GM19463 (cell line): Measurements from ENCODE around the gene PDXDC1.
"Not testable (repeated sequence)": the region's sequence is repeated elsewhere in the genome, so short reads cannot be mapped to it uniquely, and the experiment has no call there.

Experiments used
- ATAC-seq: cut with Tn5 transposase; IDR thresholded peaks from one replicate; pipeline ENCODE4 v1.9.1; 2021; ENCODE audit warnings: mild to moderate bottlenecking, moderate library complexity; ENCODE audit not compliant: unreplicated experiment

PDXDC1 gene

DNA sequence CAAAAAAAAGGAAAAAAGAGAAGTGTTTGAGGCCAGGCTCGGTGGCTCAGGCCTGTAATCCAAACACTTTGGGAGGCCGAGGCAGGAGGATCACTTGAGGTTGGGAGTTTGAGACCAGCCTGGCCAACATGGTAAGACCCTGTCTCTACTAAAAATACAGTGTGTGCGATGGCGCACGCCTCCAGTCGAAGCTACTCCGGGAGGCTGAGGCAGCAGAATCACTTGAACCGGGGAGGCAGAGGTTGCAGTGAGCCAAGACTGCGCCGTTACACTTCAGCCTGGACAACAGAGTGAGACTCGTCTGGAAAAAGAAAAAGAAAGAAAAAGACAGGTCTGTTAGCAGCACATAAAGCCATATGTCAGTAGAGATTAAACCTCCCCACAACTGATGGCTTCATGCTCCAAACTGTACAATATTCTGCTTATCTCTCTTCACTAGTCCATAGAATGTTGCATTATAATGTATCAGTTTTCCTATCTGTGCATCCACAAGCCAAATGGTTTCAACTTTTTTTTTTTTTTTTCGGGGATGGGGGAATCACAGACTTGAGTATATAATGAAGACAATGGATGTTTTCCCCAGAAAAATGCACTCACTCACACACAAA lies 3.1 kb upstream of the PDXDC1 start:
- ATAC-seq: not testable (repeated sequence)

- not testable (repeated sequence) for ATAC-seq
These were observed 972 bp upstream of the PDXDC1 start for GRCh38 chr16:14973785-14974322.

GRCh38 chr16:14974331-14974655 lies 533 bp upstream of the PDXDC1 start:
- ATAC-seq: not testable (repeated sequence)

DNA sequence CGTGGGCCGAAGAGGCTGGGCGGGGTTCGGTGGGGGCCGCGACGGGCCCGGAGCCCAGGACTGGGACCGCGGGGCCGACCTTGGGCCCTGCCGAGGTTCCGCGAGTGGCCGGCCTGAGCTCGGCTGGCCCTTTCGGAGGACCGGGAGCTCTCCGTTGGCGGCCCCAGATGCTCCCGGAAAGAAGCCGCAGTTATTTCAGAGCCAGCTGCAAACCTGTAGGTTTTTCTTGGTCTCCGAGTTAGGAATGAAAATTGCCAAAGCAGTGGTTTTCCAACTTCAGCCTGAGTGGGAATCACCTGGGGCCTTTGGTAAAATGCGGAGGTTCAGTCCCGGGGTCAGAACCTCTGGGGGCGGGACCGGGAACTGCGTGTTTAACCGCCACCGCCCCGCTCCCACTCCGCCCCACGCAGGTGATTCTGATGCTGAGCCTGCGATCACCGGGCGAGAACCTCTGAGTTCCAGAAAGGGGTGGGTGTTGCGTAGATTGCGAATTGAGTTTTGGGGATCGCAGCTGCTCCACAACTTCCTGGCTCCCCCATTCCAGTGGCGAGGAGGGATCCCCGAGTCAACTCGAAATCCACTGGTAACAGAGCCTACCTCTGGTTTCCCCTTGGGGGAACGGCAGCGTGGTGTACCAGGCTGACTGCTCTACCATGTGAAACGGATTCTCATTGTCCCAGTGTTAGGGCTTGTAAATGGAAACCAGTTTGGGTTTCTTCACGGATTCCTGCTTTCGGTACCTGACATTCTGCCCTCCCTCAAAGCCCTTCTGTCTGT lies 780 bp downstream of the PDXDC1 start:
- ATAC-seq: peak; percentile 8

- ATAC-seq: not testable (repeated sequence)
These were observed 2.3 kb downstream of the PDXDC1 start for GRCh38 chr16:14976971-14977736.

GRCh38 chr16:14978281-14978680 lies 3.5 kb downstream of the PDXDC1 start:
- ATAC-seq: not testable (repeated sequence)

DNA sequence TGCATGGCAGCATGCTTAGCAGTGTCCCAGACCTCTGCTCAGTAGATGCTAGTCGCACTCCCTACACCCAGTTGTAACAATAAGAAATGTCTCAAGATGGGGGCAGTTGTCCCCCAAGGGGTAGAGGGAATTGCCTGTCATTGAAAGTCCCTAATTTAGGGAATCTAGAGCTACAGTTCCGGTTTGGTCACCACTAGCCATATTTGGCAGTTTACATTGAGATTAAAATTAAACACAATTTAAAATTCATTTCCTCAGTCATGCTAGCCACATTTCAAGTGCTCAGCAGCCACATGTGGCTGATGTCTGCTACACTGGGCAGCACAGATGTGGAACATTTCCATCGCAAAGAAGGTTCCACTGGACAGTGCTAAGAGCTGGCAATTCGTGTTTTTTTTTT lies 4.1 kb downstream of the PDXDC1 start:
- ATAC-seq: not testable (repeated sequence)

GRCh38 chr16:14981234-14981633 lies 6.4 kb downstream of the PDXDC1 start:
- ATAC-seq: not testable (repeated sequence)

DNA sequence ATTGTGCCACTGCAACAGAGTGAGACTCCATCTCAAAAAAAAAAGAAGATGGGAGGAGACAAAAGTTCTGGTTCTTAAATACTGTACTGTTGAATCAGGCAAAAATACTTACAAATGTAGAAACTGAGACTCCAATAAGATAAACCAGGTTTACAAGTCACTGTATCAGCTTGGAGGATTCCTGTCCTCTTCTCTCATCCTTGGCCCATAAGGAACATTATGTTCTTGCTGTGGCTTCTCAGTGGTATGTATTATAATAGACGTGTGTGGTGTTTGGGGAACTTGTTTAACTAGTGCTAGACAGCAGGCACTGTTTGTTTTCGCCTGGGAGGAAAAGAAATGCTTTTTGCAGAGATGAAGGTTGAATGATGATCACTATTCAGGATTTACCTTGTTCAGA lies 7.7 kb downstream of the PDXDC1 start:
- not testable (repeated sequence) for ATAC-seq

DNA sequence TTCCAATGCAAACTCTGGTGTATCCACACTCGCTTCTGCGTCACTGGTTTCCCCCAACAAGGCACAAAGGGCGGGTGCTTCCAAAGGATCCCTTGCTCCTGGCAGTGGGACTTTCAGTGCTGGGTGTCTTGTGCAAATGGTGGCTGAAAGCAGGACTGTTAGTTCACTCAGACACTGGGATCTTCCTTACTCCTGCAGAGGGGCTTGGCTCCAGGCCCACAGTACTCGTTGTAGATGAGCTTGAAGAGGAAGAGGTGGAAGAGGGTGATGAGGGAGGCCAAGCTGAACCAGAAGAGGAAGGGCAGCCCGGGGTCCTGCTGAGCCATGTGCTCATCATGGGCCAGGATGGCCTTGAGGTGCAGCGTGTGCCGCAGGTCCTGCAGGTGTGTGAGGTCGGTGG lies 13.3 kb downstream of the PDXDC1 start:
- ATAC-seq: not testable (repeated sequence)

DNA sequence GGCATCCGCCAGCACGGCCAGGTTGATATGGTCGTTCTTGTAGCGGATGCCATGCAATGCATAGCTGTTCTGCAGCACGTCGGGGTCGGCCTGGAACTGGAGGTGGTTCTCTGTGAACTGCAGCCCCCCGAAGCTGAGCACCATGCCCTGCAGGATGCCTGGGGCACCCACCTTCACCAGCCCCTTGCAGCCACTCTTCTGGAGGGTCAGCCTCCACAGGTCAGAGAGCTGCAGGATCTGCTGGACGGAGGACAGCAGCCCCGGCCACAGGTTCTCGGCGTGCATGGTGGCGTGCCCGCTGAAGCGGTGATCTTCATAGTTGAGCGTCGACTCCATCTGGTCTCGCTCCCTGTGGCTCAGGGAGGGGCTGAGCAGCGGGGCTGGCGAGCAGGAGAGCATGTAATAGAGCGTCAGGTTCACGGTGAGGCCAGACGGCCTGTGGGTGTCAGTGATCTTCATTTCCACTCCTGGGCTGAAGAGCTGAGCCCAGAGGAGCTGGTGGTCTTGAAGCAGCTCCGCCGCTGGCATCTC lies 13.9 kb downstream of the PDXDC1 start:
- ATAC-seq: not testable (repeated sequence)

- not testable (repeated sequence) for ATAC-seq
These were observed 14.8 kb downstream of the PDXDC1 start for GRCh38 chr16:14989291-14990281.

DNA sequence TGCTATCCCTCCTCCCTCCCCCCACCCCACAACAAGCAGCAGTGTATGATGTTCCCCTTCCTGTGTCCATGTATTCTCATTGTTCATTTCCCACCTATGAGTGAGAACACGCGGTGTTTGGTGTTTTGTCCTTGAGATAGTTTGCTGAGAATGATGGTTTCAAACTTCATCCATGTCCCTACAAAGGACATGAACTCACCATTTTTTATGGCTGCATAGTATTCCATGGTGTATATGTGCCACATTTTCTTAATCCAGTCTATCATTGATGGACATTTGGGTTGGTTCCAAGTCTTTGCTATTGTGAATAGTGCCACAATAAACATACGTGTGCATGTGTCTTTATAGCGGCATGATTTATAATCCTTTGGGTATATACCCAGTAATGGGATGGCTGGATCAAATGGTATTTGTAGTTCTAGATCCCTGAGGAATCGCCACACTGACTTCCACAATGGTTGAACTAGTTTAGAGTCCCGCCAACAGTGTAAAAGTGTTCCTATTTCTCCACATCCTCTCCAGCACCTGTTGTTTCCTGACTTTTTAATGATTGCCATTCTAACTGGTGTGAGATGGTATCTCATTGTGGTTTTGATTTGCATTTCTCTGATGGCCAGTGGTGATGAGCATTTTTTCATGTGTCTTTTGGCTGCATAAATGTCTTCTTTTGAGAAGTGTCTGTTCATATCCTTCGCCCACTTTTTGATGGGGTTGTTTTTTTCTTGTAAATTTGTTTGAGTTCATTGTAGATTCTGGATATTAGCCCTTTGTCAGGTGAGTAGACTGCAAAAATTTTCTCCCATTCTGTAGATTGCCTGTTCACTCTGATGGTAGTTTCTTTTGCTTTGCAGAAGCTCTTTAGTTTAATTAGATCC lies 18.7 kb downstream of the PDXDC1 start:
- ATAC-seq: not testable (repeated sequence)

GRCh38 chr16:14996702-14997101 lies 21.9 kb downstream of the PDXDC1 start:
- ATAC-seq: not testable (repeated sequence)

DNA sequence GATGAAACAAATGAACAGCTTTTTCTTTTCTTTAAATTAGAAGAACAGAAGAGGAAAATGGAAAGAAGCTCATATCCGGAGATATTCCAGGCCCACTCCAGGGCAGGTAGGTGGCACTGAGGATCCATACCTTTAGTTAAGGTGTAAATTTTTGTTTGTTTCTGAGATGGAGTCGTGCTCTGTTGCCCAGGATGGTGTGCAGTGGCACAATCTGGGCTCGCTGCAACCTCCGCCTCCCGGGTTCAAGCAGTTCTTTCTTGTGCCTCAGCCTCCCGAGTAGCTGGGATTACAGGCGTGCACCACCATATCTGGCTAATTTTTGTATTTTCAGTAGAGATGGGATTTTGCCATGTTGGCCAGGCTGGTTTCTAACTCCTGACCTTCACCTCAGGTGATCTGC lies 23.5 kb downstream of the PDXDC1 start:
- not testable (repeated sequence) for ATAC-seq

DNA sequence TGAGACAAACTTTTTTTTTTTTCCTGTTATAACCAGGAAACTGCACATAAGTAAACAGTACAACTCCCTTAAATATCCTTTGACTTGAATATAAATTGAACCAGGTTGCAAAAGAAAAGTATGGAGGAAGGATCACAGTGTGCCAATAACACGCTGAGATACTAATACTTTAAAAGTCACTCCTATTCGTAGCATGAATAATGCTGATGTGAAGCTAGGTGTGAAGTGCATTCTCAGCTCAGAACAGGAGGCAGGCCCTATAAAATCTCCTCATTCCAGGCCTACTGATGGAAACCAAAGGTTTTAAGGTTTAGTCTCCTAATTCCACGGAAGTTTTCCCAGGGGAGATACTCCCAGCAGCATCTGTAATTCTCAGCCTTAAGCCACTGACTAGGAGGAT lies 25.0 kb downstream of the PDXDC1 start:
- not testable (repeated sequence) for ATAC-seq

GRCh38 chr16:15002448-15002847 lies 27.6 kb downstream of the PDXDC1 start:
- ATAC-seq: not testable (repeated sequence)

- ATAC-seq: not testable (repeated sequence)
These were observed 30.7 kb downstream of the PDXDC1 start for GRCh38 chr16:15005357-15006132.
